Esophagus muscularis mucosa (tissue), 3 donors: Measurements from ENCODE around the gene CDH4.

ENCODE experiments used
- EP300 ChIP-seq: sonication (generic); formaldehyde crosslinking; IDR thresholded peaks from one replicate; pipeline ENCODE4 v1.6.1; 2017; ENCODE audit warnings: antibody characterized with exemption
- TF ChIP-seq, protein P1 (sequence below), 3 experiments: fragments of 200-600 bp in 2 of 3; fragments of 450-650 bp in 1 of 3; sonication (generic) in 2 of 3; IDR thresholded peaks; one replicate each; pipeline ENCODE4 v1.5.1; 2017 to 2019; ENCODE audit warnings: antibody characterized with exemption in 3 of 3, mild to moderate bottlenecking in 2 of 3, moderate library complexity in 1 of 3

DNA sequence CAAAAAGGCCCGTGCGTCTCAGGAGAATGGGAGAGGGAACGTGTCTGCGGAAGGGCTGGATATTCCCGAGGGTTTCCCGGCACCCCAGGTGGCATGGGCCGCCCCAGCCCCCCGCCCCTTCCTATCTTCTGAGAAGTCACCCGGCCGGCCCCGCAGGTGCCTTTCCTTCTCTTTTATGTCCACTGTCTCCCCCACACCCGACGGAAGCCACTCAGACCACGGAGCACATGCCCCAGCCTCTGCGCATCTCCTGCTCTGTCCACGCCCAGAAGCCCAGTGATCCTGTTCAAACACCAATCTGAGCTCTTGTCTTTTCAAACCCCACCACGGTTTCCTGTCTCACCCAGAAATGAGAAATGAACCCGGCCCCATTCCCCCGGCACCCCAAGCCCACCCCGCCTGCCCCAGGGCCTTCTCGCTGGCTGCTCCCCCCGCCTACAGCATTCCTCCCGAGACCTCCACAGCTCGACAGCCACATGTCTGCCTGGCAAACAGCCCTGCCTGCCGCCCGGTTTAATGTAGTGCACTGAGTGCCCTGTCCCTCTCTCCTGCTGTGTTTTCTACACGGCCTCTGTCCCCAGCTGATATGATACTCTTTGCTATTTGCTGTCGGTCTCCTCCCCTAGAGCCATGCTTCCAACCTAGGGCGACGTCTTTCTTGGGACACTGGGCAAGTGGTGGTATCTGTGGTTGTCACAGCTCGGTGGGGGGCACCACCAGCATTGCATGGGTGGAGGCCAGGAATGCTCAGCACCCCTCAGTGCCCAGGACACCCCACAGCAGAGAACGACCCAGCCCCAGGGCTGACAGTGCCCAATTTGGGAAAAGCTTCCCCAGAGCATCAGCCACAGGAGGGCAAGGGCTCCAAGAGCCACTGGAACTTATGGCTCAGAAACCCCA, 630.9 kb downstream of the CDH4 start:
- TF ChIP-seq, protein P1, sequence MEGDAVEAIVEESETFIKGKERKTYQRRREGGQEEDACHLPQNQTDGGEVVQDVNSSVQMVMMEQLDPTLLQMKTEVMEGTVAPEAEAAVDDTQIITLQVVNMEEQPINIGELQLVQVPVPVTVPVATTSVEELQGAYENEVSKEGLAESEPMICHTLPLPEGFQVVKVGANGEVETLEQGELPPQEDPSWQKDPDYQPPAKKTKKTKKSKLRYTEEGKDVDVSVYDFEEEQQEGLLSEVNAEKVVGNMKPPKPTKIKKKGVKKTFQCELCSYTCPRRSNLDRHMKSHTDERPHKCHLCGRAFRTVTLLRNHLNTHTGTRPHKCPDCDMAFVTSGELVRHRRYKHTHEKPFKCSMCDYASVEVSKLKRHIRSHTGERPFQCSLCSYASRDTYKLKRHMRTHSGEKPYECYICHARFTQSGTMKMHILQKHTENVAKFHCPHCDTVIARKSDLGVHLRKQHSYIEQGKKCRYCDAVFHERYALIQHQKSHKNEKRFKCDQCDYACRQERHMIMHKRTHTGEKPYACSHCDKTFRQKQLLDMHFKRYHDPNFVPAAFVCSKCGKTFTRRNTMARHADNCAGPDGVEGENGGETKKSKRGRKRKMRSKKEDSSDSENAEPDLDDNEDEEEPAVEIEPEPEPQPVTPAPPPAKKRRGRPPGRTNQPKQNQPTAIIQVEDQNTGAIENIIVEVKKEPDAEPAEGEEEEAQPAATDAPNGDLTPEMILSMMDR (IDR thresholded peaks at IDR 0.05) = no peak
- TF ChIP-seq EP300 = no peak
